ENCODE measurements around the gene TCF19. TPM values are rescaled to one million over a fixed set of nuclear protein-coding genes. Genes with fewer than 3 reads are reported as not detected.

Gene TCF19, protein sequence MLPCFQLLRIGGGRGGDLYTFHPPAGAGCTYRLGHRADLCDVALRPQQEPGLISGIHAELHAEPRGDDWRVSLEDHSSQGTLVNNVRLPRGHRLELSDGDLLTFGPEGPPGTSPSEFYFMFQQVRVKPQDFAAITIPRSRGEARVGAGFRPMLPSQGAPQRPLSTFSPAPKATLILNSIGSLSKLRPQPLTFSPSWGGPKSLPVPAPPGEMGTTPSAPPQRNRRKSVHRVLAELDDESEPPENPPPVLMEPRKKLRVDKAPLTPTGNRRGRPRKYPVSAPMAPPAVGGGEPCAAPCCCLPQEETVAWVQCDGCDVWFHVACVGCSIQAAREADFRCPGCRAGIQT
- total RNA-seq: 10 to 100 TPM; 15.5 to 23.6 TPM

DNA sequence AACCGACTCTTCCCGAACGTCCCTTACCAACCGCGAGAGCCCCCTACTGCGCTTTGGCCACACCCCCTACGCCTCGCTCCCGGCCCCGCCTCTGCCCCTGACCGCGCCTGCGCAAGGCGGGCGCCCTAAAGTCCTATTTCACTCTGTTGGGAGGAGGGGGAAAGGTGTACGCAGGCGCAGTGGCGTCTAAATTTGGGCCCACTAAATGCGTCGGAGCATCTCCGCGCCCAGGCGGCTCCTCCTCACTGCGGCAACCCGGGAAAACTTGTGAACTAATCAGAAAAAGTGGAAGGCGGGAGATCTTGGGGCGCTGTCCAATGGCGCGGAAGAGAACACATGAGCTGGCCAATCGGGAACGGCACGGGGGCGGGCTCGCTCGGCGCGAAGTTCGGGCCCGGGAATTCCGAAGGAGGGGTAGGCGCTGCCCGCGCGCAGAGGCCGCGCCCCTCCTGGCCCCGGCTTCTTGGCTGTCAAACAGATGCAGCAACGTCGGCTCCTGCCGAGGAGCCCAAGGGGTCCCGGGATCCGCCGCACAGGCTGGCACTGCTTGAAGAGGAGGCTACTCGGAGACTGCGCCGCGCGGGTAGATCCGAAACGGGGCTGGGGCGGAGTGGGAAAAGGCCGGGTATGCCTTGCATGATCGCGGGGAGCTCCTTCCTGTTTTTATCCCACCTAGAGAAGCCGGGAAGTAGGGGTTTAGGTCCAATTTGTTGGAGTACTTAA lies at the start of gene TCF19:
Gene TCF19 (plus strand): TSS at position 450 of the 723 bp plus-strand sequence. CDS start 881 bp downstream, outside the sequence.

DNA sequence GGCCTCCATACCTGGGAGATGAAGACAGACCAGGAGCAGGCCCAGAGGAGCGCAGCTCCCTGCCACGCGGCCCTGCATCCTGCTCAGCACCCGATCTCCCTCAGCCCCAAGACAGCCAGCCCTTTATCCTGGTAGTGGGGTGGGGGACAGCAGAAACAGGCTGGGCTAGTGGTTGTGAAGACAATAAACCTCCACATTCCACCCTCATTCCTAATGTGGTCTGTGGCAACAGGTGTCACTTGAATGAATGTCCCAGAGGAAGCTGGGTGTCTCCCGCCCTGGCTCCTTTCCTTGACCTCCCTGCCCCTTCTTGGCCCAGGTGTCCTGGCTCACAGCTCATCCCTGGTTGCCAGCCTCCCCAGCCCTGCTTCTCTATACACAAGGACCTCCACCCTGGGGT lies 45.9 kb upstream of the TCF19 start, which contains the start of gene C6orf15:
Gene C6orf15 (minus strand): TSS at position 98 of the 400 bp plus-strand sequence. CDS start 20 bp downstream, at position 78.

DNA sequence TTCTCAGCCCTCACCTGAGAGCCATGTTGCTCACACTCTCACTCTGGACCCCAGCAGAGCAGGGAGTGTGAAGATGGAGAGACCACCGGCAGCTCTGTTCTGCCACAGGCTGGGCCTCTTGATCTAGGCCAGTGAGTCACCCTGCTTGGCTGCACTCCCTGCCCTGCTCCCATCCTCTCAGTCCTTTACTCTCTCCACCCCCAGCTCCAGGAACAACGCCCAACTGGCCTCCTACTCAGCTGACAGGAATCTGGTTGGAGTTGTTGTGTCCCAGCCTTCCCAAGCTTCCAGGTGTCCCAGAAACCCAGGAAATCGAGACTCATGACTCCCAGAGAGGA lies 43.9 kb upstream of the TCF19 start, which contains the start of gene PSORS1C1:
Gene PSORS1C1 (plus strand): TSS at position 260 of the 338 bp plus-strand sequence. CDS start 14,833 bp downstream, outside the sequence.

DNA sequence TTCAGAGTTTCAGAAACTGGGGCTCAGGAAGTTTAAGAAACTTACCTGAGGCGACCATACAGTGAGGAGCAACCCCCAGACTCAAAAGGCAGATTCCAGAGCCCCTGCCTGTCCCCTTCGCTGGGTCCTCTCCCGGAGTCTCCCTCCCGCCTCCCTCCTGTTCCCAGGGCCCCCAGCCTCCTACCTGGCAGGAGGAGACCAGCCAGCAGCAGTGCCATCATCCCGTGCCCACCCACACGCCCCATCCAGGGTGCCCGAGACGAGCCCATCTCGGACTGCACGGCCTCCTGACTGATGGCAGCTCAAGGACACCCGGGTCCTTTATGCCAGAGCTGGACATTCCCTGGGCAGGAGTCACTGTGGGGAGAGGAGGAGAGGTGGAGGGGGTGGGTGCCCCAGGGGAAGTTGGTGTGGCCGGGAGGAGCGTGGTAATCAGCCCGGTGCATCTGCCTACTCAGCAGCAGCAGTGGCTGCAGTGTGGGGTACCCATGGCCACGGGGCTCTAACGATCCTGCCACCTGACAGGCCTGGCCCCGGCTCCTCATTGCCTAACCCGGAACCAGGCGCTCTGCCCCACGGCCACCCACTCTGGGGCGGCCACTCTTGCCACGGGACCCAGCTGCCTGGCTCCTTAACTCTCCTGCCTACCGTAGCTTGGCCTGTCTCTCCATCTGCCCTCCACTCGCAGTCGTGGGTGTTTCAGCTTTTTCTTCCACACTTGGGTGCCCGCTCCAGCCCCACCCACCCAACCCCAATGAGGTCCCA lies 38.1 kb upstream of the TCF19 start, which contains the start of gene CDSN:
Gene CDSN (minus strand): TSS at position 296 of the 765 bp plus-strand sequence. CDS start 27 bp downstream, at position 269.

DNA sequence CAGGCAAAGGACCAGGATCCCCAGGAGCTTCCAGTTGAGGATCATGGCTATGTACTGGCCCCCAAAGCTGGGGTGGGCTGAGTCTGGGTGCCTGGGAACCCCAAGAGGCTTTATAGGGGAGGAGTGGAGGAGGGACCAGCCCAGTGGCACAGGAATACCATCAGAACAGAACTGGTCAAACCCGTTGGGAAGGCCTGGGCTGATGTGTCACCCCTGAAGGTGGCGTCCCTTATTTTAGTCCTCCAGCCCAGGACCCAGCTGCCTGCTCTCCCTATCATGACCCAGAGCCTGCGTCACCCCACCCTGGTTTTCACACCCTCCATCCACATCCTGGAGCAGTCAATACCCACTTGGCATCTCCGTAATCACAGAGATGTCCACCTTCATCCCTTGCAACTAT lies 19.4 kb upstream of the TCF19 start, which contains the start of gene PSORS1C2:
Gene PSORS1C2 (minus strand): TSS at position 85 of the 400 bp plus-strand sequence. CDS start 40 bp downstream, at position 45.

DNA sequence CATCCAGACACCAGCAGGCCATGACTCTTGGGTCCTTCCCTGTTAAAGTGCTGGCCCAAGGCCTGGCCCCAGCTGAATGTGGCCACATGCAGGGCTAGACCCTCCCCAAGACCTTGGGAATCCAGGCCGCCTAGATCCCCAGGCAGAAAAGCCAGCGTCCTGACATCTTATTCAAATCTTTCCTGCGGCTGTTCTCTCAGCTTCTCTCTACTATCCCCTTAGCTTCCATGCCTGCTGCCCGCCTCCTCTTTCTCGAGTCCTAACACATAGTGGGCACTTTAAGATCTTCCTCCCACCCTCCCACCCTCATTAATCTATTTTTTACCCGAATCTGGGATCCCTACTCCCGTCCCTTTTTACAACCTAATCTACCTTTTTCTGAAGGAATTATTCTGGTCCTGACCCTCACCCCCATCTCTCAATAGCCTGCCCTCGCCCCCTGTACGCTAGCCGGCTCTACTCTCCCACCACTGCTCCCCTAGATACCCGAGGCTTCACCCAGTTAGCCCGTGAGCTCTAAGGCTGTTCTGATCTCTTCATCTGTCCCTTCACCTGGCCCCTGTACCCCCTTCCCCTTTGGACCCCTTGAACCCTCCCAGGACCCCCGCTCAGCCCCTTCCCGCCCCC lies 763 bp upstream of the TCF19 start, which contains the start of gene CCHCR1:
Gene CCHCR1 (minus strand): TSS at position 290 of the 627 bp plus-strand sequence. CDS start 202 bp downstream, at position 88.

DNA sequence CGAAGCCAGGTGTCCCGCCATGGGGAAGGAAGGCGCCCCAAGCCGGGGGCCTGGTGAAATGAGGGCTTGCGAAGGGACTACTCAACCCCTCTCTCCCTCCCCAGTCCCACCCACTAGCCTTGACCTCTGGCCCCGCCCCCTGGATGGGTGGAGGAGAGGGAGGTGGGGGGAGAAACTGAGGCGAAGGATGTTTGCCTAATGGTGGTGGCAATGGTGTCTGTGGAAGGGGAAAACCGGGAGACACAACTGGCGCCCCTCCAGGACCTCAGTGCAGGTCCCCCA lies 12.2 kb downstream of the TCF19 start, which contains the start of gene POU5F1:
Gene POU5F1 (minus strand): TSS at position 83 of the 282 bp plus-strand sequence. CDS start 62 bp downstream, at position 21.

Small RNA genes within 50 kb of the gene (small RNA-seq; reads per million reads assigned to genes)
- 0 reads per million in 2 donors for gene POLR2LP1

Other genes with a start within 250 kb of the TCF19 start
- gene VARS2, start 244.4 kb upstream of the TCF19 start, total RNA-seq: 10 to 100 TPM; 19.3 to 24.8 TPM
- gene SFTA2, start 226.4 kb upstream of the TCF19 start, total RNA-seq: not detected
- gene MUCL3, start 217.6 kb upstream of the TCF19 start, total RNA-seq: not detected
- not detected for gene MUC21, start 174.9 kb upstream of the TCF19 start, total RNA-seq
- not detected for gene MUC22, start 148.1 kb upstream of the TCF19 start, total RNA-seq
- gene C6orf15, start 46.0 kb upstream of the TCF19 start, total RNA-seq: not detected
- under 1 TPM; under 0.01 to 0.67 TPM for gene PSORS1C1, start 43.8 kb upstream of the TCF19 start, total RNA-seq
- under 1 TPM in 1 of 2 donors, not detected in 1; under 0.01 TPM for gene CDSN, start 38.1 kb upstream of the TCF19 start, total RNA-seq
- gene PSORS1C2, start 19.5 kb upstream of the TCF19 start, total RNA-seq: not detected
- gene CCHCR1, start 787 bp upstream of the TCF19 start, total RNA-seq: 10 to 100 TPM; 10.7 to 16.7 TPM
- gene POU5F1, start 12.1 kb downstream of the TCF19 start, total RNA-seq: not detected
- gene HLA-C, start 113.5 kb downstream of the TCF19 start, total RNA-seq: 1,000 to 10,000 TPM; 1,046 to 1,054 TPM
- gene HLA-B, start 198.6 kb downstream of the TCF19 start, total RNA-seq: 1,000 to 10,000 TPM in 1 of 2 donors, 100 to 1,000 TPM in 1; 667 to 1,189 TPM
- gene MICA, start 245.0 kb downstream of the TCF19 start, total RNA-seq: 10 to 100 TPM; 52.0 to 60.6 TPM